ENCODE data around the gene GPR108.

GPR108 gene

DNA sequence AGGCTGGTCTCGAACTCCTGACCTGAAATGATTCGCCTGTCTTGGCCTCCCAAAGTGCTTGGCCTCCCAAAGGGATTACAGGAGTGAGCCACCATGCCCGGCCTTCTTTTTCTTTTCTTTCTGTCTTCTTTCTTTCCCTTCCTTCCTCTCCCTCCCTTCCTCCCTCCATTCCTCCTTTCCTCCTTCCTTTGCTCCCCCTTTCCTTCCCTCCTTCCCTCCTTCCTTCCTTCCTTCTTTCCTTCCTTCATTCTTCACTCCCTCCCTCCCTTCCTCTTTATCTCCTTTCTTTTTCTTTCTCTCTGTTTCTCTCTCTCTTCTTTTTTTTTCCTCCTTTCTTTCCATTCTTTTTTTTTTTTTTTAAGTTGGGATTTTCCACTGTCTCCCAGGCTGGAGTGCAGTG is 29.0 kb downstream of the GPR108 start:
- no peak for DNase-seq

DNA sequence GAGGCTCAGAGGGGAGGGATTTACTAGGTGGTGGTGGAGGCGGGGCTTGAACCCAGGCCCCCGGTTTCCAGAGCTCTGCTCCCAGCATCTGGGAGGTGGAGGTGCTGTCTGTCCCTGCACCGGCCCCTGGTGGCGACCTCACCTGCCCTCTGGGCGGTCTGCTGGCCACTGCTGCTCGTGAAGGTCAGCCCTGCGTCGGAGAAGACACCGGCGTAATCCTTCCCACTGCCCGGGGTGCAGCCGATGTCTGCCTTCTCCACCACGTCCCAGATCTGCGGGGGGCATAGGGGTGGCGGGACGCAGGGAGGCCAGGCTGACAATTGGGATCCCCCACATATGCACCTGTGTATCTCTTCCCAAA is 29.7 kb downstream of the GPR108 start:
- DNase-seq, result no peak

DNA sequence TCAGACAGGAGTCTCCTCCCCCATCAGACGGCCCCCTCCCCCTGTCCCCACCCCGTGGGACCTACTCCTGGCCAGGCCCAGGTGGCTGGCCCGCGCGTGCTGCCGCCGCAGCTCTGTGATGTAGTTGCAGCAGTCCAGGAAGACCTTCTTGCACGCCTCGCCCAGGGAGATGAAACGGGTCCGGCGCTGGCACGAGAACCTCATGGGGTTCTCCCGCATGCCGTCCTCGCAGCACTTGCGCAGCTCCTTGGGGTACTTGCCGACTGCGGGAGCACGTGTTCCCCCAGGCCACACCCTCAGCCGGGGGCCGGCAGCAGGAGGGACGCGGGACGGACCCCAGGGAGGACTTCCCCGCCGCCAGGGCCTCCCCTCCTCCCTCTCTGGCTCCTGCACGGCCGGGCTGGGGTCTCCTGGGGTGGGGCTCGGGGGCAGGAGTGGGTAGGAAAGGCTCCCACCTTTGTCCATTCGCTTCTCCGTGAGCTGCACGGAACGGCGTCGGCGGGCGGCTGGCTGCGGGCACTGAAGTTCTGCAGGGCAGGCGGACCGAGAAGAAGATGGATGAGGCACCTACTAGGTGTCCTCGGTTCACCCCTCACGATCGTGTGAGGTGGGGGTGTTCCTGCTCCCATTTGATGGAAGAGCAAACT is 30.2 kb downstream of the GPR108 start:
- DNase-seq, result no peak

DNA sequence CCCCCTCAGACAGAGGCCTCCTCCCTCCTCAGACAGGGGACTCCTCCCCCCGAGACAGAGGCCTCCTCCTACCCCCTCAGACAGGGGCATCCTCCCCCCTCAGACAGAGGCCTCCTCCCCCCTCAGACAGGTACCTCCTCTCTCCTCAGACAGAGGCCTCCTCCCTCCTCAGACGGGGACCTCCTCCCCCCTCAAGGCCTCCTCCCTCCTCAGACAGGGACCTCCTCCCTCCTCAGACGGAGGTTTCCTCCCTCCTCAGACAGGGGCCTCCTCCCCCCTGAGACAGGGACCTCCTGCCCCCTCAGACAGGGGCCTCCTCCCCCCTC is 30.8 kb downstream of the GPR108 start:
- DNase-seq, result no peak

GRCh38 chr19:6705931-6706632 is 31.3 kb downstream of the GPR108 start:
- no peak for DNase-seq

GRCh38 chr19:6700586-6701316 is 36.6 kb downstream of the GPR108 start:
- DNase-seq, result no peak

DNA sequence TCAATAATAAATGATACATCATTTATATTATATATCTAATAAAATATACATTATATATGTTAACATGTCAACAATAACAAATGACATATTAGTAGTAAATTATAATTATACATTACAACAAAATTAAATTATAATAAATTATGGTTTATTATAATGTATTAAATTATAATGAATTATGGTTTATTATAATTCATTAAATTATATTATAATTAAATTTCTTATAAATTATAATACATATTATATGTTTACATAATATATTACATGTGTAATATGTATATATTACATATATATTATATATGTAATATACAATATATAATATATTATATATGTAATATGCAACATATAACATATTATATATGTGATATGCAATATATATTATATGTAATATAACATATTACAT is 37.4 kb downstream of the GPR108 start:
- DNase-seq, result no peak

GRCh38 chr19:6697291-6697690 is 40.1 kb downstream of the GPR108 start:
- no peak for DNase-seq

GRCh38 chr19:6696239-6696820 is 41.0 kb downstream of the GPR108 start:
- no peak for DNase-seq

DNA sequence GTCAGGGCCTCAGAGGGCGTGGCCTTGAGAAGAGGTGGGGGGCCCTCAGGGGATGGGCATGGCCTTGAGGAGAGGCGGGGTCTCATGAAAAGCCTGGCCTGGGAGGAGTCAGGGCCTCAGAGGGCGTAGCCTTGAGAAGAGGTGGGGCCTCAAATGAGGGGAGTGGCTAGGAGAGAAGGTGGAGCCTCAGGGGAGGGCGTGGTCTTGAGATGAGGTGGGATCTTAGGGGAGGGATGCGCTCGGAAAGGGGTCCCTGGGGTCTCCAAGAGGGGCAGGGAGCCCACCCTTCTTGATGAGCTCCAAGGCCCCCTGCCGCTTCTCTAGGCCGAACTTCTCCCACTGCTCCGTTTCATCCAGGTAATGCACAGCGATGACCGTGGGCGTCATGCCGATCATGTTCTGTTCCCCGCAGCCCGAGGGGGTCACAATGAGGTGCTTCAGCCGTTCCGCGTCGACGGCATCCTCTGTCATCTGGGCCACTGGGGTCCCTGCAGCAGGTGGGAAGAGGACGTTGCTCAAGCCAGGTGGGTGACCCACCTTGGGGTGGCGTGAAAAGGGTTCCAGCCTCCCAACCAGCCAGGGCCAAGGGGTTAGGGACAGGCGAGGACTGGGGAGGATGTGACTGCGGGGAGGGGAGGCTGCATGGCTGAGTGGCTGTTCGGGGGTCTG is 43.1 kb downstream of the GPR108 start:
- DNase-seq, result no peak

- no peak for DNase-seq
These were observed 43.7 kb downstream of the GPR108 start for GRCh38 chr19:6693681-6694080.

- DNase-seq, result no peak
These were observed 44.3 kb downstream of the GPR108 start for GRCh38 chr19:6693056-6693471.

GRCh38 chr19:6692027-6692426 is 45.4 kb downstream of the GPR108 start:
- no peak for DNase-seq

GRCh38 chr19:6691342-6691741 is 46.0 kb downstream of the GPR108 start:
- DNase-seq, result no peak

DNA sequence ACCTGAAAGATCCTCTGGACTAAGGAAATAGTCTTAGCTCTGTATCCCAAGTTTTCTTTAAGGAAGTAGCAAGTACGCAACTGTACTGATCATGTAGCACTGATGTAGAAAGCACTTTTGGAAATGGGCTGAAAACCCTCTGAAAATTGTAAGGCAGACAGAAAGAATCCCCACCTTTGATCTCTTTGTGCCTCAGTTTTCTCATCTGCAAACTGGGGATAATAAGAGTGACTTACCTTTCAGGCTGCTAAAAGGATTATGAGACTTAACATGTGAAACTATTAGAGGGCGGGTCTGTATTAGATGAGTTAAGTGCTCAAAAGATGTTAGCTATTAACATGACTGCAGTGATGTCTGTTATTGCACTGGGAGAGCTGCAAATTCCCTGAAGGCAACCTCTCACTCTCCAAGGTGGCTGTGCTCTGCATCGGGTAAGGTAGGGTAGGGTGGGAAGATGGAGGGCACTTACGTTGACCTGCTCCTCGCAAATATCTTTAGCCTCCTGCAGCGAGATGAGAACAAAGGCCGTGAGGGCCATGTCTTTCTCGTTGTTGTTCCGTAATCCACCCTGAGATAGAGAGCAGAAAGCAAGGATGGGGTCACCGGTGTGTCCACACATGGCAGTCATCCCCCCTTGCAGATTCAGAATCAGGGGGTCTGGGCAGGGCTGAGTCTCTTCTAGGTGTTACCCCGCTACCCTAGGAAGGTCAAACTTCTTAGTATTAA is 47.1 kb downstream of the GPR108 start:
- no peak for DNase-seq

DNA sequence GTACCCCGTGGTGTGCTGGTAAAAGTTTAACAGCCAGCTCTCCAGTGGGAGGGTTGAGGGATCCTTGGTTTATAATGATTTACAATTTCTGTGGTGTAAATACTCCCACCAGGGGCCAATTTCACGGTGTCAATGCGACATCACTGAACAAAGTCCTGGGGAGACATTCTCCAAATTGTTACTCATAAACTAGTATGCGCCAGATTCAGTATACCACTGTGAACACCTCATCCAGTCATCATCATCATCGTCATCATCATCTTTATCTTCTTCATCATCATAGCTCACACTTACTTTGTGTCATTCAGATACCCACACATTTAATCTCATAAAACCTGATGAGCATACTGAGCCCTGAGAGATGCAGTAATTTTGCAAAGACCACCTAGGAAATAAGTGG is 50.3 kb downstream of the GPR108 start:
- no peak for DNase-seq

- DNase-seq, result no peak
These were observed 50.8 kb downstream of the GPR108 start for GRCh38 chr19:6686628-6686975.

GRCh38 chr19:6685962-6686627 is 51.3 kb downstream of the GPR108 start:
- no peak for DNase-seq

DNA sequence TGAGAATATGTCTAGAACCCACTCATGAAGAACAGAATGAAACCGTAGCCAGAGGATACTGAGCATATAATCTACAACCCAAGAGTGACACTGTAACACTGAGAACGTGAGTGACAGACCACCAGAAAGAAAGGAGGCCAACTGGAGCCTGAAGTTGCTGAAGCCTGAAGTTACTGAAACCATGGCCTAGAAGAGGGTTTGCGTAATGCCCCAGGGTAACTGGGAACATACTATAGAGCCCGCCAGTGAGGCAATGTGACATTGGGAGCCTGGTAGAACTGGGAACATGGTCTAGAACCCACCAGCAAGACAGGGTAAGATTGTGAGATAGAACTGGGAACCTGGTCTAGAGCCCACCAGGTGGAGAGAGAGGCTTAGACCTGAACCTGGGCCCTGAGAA is 51.9 kb downstream of the GPR108 start:
- no peak for DNase-seq

DNA sequence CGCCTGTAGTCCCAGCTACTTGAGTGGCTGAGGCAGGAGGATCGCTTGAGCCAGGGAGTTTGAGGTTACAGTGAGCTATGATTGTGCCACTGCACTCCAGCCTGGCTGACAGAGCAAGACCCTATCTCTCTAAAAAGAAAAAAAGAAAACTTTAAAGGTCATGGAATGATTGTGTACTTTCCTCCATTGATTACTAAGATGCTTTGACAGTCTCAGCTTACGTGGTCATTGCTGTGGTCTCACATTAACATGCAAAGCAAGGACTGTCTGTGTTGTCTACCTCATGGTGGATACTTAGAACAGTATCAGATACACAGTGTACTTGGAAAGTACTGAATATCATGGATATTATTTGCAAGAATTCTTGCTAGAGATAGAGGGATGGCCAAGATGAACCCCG is 53.4 kb downstream of the GPR108 start:
- DNase-seq, result no peak

DNA sequence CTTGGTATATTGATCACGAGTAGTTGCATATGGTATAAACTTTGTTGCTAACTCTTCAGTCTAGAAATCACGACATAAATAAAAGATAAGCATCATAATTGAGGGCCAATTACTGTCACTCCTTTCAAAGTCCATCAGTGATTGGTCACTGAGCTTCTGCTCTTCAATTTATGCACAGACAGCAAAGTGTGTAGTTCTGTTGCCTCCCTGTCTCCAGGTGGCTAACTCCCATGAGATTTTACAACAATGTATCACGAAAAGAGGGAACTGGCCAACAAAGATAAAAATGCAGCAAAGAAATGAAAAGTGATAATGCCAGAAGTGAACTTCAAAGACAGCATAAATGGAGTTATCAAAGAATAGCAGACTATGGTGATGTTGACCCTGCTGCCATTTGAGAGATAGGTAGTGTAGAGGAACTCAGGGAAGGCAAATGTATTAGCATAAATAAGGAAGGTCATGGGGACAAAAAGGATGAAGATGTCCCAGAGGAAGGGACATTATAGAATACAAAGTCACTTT is 54.7 kb downstream of the GPR108 start:
- DNase-seq, result no peak

Measured in amygdala (tissue), 56 donors.